Measurements from ENCODE around the gene PNRC1.
A peak's percentile ranks its signal among the peaks of the same experiment; 100 is the strongest.
"Not testable (repeated sequence)": the region's sequence is repeated elsewhere in the genome, so short reads cannot be mapped to it uniquely, and the experiment has no call there.

The PNRC1 gene

DNA sequence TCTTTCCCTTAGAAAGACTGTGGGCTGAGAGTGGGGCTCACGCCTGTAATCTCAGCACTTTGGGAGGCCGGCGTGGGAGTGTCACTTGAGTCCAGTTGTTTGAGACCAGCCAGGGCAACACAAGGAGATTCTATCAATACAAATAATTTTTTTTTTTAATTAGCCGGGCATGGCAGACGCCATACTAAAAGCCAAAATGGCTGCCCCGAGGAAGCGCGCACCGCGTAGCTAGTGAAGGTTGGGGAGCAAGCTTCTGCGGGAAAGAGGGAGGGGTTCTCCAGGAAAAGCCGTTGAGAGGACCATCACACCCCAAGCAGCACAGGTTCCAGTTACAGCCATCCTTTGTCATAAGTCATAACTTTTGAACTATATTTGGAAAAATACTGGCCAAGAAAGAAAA, 21.3 kb upstream of the PNRC1 start:
- DNase-seq (ENCODE audit: low read depth): no peak

DNA sequence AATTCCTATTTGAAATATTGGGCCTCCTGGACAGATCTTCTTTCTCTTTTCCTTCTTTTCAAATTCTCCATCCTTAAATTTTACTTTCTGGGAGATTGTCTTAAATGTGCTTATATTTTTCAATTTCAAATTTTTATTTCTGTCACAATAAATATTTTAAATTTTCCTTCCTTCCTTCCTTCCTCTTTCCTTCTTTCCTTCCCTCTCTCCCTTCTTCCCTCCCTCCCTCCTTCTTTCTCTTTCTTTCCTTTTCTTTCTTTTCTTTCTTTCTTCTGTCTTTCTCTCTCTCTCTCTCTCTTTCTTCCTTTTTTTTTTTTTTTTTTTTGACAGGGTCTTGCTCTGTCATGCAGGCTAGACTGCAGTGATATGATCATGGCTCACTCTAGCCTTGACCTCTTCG, 16.7 kb upstream of the PNRC1 start:
- no peak for DNase-seq (ENCODE audit: low read depth)

GRCh38 chr6:89064931-89065330, 15.6 kb upstream of the PNRC1 start:
- DNase-seq (ENCODE audit: low read depth): not testable (repeated sequence)

DNA sequence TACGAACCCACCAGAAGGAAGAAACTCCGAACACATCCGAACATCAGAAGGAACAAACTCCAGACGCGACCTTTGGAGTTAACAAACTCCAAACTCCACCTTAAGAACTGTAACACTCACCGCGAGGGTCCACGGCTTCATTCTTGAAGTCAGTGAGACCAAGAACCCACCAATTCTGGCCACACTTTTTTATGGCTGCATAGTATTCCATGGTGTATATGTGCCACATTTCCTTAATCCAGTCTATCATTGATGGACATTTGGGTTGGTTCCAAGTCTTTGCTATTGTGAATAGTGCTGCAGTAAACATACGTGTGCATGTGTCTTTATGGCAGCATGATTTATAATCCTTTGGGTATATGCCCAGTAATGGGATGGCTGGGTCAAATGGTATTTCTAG, 14.4 kb upstream of the PNRC1 start:
- DNase-seq (ENCODE audit: low read depth): not testable (repeated sequence)

DNA sequence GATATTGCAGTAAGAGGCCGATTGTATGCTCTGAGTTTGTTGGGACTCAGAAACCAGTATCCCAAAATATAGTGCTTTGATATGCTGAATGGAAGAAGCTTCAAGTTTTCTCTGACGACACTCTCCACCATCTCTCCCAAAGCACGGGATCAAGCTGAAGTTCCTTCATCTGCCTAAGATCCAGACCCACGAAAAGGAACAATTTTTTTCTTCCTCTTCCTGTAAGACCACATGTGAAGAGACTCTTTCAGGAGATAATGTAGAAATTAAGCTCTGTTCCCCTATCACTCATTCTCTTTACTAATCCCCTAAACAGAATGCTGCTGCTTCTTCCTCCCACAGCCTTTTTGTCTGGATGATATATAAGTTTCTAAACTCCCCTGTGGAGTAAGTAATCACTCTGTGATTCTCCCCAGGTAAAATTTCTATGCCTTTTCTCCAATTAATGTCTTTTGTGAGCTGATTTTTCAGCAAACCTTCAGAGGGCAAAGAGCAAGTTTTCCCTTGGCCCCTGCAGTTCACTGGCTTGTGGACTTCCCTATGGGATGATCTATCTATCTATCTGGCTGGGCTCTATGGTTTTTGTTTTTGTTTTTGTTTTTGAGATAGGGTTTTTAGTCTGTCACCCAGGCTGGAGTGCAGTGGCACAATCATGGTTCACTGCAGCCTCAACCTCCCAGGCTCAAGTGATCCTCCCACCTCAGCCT, 13.5 kb upstream of the PNRC1 start:
- no peak for DNase-seq (ENCODE audit: low read depth)

DNA sequence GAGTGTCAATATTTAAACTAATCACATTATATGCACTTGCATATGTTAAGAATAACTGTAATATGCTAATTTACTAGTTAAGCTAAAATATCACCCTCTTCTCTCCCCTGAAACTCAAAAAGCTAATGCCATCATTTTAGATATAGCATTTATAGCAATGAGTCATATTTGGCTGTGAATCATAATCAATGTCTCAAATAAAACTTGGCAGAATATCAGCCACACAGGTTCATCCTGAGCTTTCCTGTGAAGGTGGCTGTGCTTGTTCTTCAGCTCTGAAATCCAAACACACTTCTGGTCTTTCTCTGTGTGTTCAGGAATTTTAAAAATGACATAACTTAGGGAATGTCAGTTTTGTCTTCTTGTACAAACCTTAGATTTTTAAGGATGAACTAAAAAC, 12.8 kb upstream of the PNRC1 start:
- no peak for DNase-seq (ENCODE audit: low read depth)

DNA sequence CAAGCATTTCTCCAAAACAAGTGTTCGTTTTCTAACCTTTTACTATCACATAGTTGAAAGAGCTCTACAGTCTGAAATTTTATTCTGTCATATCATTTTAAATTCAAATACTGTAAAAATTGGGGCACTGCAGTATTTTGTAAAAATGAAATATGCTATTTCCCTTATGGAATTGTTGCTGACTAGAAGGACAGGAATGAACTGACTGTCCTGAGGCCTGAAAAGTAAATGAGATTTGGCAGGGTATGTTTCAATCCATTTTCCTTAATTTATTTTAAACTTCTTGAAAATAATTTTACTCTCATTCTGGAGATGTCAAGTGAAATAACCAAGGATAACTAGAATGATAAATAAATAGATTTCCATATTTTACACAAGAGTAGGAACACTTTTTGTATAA, 11.9 kb upstream of the PNRC1 start:
- DNase-seq (ENCODE audit: low read depth): no peak

- no peak for DNase-seq (ENCODE audit: low read depth)
Observed at GRCh38 chr6:89069536-89070163, 10.9 kb upstream of the PNRC1 start.

DNA sequence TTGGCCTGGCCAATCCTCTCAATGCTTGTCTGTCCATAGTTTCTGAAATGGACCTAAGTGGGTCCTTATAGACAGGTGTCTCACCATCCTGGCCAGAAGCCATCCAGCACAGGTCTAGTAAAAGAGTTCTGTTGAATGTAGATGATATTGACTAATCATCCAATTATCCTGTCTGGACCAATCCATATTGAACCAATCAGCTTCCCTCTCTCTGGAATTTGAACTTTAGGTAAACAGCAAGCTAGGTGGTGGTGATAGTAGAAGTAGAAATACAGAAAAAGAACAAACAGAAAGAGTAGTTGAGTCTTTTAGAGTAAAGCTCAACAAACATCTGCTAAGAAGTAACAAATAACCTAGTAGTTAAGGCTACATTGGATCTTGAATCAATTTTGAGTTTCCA, 9.5 kb upstream of the PNRC1 start:
- no peak for DNase-seq (ENCODE audit: low read depth)

- DNase-seq (ENCODE audit: low read depth): no peak
Observed at GRCh38 chr6:89073014-89073620, 7.4 kb upstream of the PNRC1 start.

- DNase-seq (ENCODE audit: low read depth): no peak
Observed at GRCh38 chr6:89073840-89074239, 6.7 kb upstream of the PNRC1 start.

DNA sequence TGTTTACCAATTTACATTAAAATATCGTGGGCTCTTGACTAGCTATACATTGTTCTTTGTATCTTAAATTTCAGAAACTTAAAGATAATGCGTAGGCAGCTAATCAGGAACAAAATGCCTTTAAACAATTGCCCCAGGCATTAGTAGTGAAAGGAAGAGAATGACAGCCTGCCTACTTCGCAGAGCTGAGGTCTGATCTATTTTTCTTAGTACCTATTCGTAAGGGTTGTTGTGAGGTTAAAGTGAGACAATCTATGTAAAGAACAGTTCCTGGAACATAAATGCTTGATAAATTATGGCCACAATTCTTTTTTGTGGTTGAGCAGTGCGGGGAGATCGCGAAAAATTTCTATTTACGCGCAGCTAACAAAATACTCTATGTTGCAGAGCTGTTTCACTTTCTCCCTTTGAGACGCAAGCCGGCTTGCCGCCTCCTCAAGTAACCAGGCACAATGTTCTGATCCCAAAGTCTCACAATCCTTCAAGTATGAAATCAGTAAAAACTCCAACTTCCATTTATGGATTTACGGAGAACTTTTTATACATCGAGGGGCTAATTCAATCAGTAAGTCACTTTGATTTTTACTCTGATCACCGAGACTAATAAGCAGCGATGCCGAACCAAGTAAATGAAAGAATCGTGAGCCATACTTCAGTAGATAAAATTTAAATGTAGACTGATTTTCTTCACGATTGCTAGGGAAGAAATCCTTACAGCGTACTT, 878 bp upstream of the PNRC1 start:
- DNase-seq (ENCODE audit: low read depth): peak; percentile 68

GRCh38 chr6:89081129-89081422, 525 bp downstream of the PNRC1 start:
- no peak for DNase-seq (ENCODE audit: low read depth)

DNA sequence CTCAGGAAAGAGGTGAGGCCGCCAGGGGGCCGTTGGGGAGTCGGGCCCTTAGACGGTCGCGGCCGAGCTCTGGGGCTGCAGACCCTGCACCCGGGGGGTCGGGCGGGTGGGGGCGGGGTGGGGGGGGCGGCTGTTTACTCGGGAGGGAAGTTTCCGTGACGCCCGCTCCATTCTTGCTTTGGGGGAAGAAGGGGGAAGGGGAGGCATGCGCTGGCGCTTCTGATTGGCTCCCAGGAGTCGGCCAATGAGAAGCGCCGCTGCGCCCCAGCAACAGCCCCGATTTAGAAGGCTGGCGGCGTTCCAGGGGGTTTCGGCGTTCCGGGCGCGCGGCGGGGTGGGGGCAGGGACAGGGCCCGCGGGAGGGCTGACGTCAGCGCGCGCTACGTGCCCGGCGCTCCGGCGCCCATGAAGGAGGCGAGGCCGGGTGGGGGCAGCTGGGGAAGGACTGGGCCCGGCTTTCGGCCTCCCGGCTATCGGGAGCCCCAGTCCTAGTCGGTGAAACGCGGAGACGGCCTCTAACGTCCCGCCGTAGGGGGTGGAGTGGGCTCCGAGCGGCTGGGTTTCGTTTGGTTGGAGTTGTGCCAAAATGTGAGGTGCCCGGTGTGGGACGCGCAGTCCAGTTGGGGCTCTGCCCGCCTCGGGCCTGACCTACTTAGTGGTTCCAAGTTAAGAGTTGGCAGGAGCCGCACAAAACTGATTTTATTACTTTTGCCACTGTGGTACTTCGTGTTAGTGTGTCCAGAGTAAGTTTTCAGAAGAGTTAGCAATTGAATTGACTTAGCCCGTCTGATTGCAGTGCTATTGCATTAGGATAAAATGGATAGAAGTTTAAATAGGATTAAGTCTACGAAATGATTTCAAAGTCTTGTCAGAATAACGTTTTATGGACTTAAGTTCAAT, 1.1 kb downstream of the PNRC1 start:
- DNase-seq (ENCODE audit: low read depth): peak; percentile 98

GRCh38 chr6:89082486-89082891, 1.9 kb downstream of the PNRC1 start:
- peak; percentile 26 for DNase-seq (ENCODE audit: low read depth)

DNA sequence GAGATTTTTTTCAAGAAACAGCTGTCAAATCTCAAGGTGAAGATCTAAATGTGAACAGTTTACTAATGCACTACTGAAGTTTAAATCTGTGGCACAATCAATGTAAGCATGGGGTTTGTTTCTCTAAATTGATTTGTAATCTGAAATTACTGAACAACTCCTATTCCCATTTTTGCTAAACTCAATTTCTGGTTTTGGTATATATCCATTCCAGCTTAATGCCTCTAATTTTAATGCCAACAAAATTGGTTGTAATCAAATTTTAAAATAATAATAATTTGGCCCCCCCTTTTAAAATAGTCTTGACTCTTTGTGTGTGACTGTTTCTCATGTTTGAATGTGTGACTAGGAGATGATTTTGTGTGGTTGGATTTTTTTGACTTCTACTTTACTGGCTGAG, 4.0 kb downstream of the PNRC1 start:
- DNase-seq (ENCODE audit: low read depth): no peak

DNA sequence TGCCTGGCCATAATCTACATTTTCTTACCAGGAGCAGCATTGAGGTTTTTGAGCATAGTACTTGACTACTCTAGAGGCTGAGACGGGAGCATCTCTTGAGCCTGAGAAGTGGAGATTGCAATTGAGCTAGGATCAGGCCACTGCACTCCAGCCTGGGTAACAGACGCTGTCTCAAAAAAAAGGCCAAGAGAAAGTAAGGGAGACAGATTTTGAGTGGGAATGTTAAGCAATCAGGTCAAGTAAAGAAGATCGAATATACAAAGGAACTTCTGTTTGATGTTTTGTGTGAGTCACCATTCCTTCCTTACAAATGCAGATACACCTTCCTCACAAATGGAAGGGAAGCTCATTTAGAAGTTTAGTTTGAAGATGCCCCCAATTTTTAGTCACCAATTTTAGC, 4.4 kb downstream of the PNRC1 start:
- DNase-seq (ENCODE audit: low read depth): no peak

DNA sequence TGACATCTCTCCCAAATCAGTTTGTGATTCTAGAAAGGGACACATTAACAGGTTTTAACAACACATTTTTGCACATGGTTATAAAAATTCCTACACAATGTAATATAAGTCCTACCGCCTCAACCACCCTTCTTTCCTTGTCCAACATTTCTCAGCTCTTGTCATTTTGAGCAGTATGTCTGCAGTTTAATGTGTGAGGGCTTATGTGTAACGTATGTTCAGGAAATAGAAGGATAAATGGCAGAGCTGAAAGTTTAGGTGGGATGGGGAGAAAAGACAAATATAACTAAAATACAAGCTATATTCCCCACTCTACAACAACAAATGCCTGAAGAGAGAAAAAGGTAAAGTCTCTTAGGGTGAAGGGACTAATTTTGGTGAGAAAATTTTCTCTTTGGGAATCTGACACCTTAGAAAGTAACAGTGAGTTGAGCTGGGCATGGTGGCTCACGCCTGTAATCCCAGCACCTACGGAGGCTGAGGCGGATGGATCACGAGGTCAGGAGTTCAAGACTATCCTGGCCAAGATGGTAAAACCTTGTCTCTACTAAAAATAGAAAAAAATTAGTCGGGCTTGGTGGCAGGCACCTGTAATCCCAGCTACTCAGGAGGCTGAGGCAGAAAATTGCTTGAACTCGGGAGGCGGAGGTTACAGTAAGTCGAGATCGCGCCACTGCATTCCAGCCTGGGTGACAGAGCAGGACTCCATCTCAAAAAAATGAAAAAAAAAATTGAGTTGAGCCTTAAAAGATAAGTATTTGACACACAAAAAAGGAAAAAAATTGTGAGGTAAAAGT, 5.1 kb downstream of the PNRC1 start:
- no peak for DNase-seq (ENCODE audit: low read depth)

DNA sequence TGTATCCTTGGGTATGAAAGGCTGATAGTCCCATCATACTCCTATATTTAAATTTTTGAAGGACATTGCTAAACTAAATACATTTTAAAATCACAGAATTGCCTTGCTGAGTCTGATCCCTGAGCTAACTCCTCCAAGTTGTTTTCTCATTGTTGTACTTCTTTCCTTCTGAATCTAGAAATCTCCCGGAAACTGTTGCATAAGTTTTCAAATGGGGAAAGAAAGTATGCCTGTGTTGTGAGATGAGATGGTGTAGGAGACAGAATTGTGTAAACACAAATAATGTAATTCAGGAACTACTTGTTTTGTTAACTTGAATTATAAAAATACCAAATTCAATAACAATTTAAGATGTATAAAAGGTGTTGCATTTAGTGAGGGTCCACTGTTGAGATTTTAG, 7.3 kb downstream of the PNRC1 start:
- DNase-seq (ENCODE audit: low read depth): no peak

DNA sequence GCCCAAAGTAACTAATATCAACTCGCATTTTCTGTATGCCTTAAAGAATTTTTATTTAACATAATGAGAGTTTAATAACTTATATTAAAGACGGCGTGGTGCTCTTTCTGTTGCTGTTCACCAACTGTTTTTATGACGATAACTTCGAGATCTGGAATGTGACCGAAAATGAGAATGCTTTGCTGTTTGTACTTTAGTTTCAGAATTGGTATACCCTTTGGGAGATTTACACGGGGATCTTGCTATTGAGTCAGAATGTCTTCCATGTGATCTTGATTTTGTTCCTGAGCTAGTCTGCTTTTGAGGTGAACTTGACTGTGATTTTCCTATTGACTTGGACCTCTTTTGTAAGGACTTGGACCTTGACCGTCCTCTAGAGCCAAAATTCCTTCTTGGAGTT, 17.9 kb downstream of the PNRC1 start:
- no peak for DNase-seq (ENCODE audit: low read depth)

DNA sequence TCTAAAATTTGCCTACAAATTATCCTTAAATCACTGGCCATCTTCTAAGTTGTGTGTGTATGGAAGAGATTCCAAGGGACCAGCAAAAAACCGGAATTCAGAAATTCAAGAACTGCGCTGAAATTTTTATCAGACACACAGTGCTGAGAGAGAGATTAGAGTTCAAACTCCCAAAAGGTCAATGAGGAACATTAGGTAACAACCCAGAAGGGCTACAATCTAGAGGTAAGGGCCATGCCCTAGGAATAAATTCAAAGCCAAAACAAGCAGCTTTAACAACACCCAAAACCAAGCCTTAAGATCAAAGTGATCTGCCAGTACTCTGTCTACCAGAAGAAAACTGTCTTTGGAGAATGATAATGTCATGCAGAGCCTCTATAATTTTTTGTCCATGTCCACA, 19.6 kb downstream of the PNRC1 start:
- peak; percentile 23 for DNase-seq (ENCODE audit: low read depth)

Measured in EH (cell line).